ENCODE results near the gene RPL4.

DNA sequence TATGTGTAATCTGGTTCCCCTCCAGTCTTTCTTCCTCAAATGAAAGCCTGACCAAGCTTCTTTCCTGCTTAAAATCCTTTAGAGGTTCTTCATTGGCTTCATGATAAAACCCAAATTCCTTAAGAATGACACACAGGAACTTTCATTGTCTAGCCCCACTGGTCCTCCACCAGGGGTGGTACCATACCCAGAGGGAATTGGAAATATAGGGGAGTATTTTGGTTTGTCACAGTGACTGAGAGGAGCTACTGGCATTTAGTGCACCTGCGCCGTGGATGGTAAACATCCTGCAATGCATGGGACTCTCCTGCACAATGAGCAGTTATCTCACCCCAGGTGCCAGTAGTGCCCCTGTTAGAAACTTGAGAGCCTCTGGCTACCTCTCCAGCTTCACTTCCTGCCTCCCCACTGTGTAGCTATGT lies 11.3 kb upstream of the RPL4 start:
- TF ChIP-seq, protein P1, sequence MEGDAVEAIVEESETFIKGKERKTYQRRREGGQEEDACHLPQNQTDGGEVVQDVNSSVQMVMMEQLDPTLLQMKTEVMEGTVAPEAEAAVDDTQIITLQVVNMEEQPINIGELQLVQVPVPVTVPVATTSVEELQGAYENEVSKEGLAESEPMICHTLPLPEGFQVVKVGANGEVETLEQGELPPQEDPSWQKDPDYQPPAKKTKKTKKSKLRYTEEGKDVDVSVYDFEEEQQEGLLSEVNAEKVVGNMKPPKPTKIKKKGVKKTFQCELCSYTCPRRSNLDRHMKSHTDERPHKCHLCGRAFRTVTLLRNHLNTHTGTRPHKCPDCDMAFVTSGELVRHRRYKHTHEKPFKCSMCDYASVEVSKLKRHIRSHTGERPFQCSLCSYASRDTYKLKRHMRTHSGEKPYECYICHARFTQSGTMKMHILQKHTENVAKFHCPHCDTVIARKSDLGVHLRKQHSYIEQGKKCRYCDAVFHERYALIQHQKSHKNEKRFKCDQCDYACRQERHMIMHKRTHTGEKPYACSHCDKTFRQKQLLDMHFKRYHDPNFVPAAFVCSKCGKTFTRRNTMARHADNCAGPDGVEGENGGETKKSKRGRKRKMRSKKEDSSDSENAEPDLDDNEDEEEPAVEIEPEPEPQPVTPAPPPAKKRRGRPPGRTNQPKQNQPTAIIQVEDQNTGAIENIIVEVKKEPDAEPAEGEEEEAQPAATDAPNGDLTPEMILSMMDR (IDR thresholded peaks at IDR 0.05) = no peak
- no peak for TF ChIP-seq ZFX (IDR thresholded peaks at IDR 0.05; ENCODE audit: borderline replicate concordance)

Measured in 22Rv1 (cell line).